Neural cell (in vitro differentiated cells): Measurements from ENCODE around the gene ACTR6. TPM values are rescaled to one million over a fixed set of nuclear protein-coding genes. Genes with fewer than 3 reads are reported as not detected.

Experiments used
- H2AFZ ChIP-seq: fragments of 200-600, 300-800 bp; sonication (generic), shearing (Covaris generic); 2 replicates; pipeline ENCODE4 v1.6.0; 2014; ENCODE audit warnings: low read depth, mild to moderate bottlenecking, antibody characterized with exemption, low read length, moderate library complexity
- H3F3A ChIP-seq: fragments of 200-600 bp; shearing (Covaris generic); 2 replicates; pipeline ENCODE4 v1.6.1; 2016; ENCODE audit warnings: mild to moderate bottlenecking, moderate library complexity, mixed read lengths, antibody characterized with exemption, low read length; ENCODE audit not compliant: insufficient read depth, poor library complexity, severe bottlenecking
- H3K27ac ChIP-seq: fragments of 200-600, 300-800 bp; sonication (generic), shearing (Covaris generic); 2 replicates; pipeline ENCODE4 v1.5.1; 2014; ENCODE audit warnings: mild to moderate bottlenecking, low read length, moderate library complexity
- H3K27me3 ChIP-seq: fragments of 300-800, 200-600 bp; sonication (generic), shearing (Covaris generic); 2 replicates; pipeline ENCODE4 v1.6.0; 2014; ENCODE audit warnings: mild to moderate bottlenecking, low read depth, low read length, moderate library complexity; ENCODE audit not compliant: insufficient read depth
- H3K36me3 ChIP-seq: fragments of 300-800, 200-600 bp; sonication (generic), shearing (Covaris generic); 2 replicates; pipeline ENCODE4 v1.5.1; 2014; ENCODE audit warnings: mild to moderate bottlenecking, antibody characterized with exemption, low read length, moderate library complexity; ENCODE audit not compliant: insufficient read depth
- H3K4me2 ChIP-seq: fragments of 300-800, 200-600 bp; sonication (generic), shearing (Covaris generic); 2 replicates; pipeline ENCODE4 v1.6.0; 2014; ENCODE audit warnings: mild to moderate bottlenecking, low read length
- H3K4me3 ChIP-seq: fragments of 300-800, 200-600 bp; sonication (generic), shearing (Covaris generic); 2 replicates; pipeline ENCODE4 v1.5.1; 2014; ENCODE audit warnings: mild to moderate bottlenecking, low read length, moderate library complexity
- H3K79me2 ChIP-seq: fragments of 200-600 bp; shearing (Covaris generic); replicated peaks from 2 replicates; pipeline ENCODE4 v1.6.0; 2014; ENCODE audit warnings: mild to moderate bottlenecking, low read length, moderate library complexity; ENCODE audit not compliant: insufficient read depth
- H3K9ac ChIP-seq: fragments of 300-800, 200-600 bp; sonication (generic), shearing (Covaris generic); 2 replicates; pipeline ENCODE4 v1.6.1; 2016; ENCODE audit warnings: mild to moderate bottlenecking, low read length, mixed read lengths
- H3K9me2 ChIP-seq: fragments of 200-600 bp; shearing (Covaris generic); 2 replicates; pipeline ENCODE4 v1.6.1; 2016; ENCODE audit warnings: mild to moderate bottlenecking, low read length, mixed read lengths; ENCODE audit not compliant: insufficient read depth
- H3K9me3 ChIP-seq: fragments of 200-600, 300-800 bp; sonication (generic), shearing (Covaris generic); 2 replicates; pipeline ENCODE4 v1.6.1; 2016; ENCODE audit warnings: mild to moderate bottlenecking, mixed run types, low read length, moderate library complexity, mixed read lengths
- H4K20me1 ChIP-seq: fragments of 200-600 bp; shearing (Covaris generic); 2 replicates; pipeline ENCODE4 v1.6.1; 2016; ENCODE audit warnings: mild to moderate bottlenecking, mixed run types; ENCODE audit not compliant: insufficient read depth
- EP300 ChIP-seq: fragments of 450-650 bp; conservative IDR thresholded peaks from 2 replicates; pipeline ENCODE4 v1.6.1; 2014; ENCODE audit warnings: antibody characterized with exemption, mild to moderate bottlenecking, moderate library complexity; ENCODE audit not compliant: poor library complexity, severe bottlenecking
- POLR2AphosphoS5 ChIP-seq: IDR thresholded peaks from 2 replicates; pipeline ENCODE4 v1.6.1; 2012
- RAD21 ChIP-seq: fragments of 450-650 bp; conservative IDR thresholded peaks from 2 replicates; pipeline ENCODE4 v1.6.1; 2014; ENCODE audit warnings: antibody characterized with exemption, mild to moderate bottlenecking, moderate library complexity
- SMC3 ChIP-seq: fragments of 450-650 bp; conservative IDR thresholded peaks from 2 replicates; pipeline ENCODE4 v1.6.1; 2014; ENCODE audit warnings: antibody characterized with exemption, mild to moderate bottlenecking, moderate library complexity; ENCODE audit not compliant: poor library complexity
- polyA plus RNA-seq: library from polyadenylated mRNA; depleted of rRNA; stranded (reverse); fragments of >200 nt; gene quantifications from 2 replicates; pipeline ENCODE4 v1.2.3, GENCODE V29; 2014
- TF ChIP-seq, protein P1 (sequence below): IDR thresholded peaks from 2 replicates; pipeline ENCODE4 v1.6.1; 2012; ENCODE audit warnings: borderline replicate concordance
- TF ChIP-seq, protein P2 (sequence below): fragments of 450-650 bp; IDR thresholded peaks from 2 replicates; pipeline ENCODE4 v1.5.1; 2014; ENCODE audit warnings: antibody characterized with exemption, mild to moderate bottlenecking, moderate library complexity; ENCODE audit not compliant: poor library complexity, severe bottlenecking

Gene ACTR6
- polyA plus RNA-seq, 1 donor from 2014 or later: 128 TPM

DNA sequence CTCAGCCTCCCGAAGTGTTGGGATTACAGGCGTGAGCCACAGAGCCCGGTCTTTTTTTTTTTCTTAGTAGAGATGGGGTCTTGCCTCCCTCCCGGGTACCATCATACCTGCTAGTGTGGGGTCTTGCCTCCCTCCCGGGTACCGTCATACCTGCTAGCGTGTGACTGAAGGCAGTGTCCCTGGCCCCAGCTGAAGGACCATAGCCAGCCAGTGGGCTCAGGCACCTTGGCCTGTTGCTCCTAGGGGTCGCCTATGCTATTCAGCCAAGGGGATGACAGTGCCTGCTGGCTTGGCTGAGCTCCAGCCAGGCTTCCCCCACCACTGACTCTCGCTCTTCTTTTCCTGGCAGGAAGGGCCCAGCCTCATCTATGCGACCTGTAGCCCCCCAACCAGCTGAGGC, 47.5 kb upstream of the ACTR6 start:
- no peak overlapping the region for H3K4me3 ChIP-seq
- no peaks in the 10 kb centered on the region for H4K20me1 ChIP-seq
- no peak overlapping the region for H3K9ac ChIP-seq
- H3K4me2 ChIP-seq: no peak overlapping the region
- H3K9me2 ChIP-seq: no peaks in the 10 kb centered on the region
- H3K79me2 ChIP-seq: no peaks in the 10 kb centered on the region
- no peaks in the 10 kb centered on the region for H3K27me3 ChIP-seq
- no peaks in the 10 kb centered on the region for H3F3A ChIP-seq
- no peaks in the 10 kb centered on the region for H3K36me3 ChIP-seq
- no peak for TF ChIP-seq RAD21
- no peak for TF ChIP-seq EP300
- TF ChIP-seq, protein P1, sequence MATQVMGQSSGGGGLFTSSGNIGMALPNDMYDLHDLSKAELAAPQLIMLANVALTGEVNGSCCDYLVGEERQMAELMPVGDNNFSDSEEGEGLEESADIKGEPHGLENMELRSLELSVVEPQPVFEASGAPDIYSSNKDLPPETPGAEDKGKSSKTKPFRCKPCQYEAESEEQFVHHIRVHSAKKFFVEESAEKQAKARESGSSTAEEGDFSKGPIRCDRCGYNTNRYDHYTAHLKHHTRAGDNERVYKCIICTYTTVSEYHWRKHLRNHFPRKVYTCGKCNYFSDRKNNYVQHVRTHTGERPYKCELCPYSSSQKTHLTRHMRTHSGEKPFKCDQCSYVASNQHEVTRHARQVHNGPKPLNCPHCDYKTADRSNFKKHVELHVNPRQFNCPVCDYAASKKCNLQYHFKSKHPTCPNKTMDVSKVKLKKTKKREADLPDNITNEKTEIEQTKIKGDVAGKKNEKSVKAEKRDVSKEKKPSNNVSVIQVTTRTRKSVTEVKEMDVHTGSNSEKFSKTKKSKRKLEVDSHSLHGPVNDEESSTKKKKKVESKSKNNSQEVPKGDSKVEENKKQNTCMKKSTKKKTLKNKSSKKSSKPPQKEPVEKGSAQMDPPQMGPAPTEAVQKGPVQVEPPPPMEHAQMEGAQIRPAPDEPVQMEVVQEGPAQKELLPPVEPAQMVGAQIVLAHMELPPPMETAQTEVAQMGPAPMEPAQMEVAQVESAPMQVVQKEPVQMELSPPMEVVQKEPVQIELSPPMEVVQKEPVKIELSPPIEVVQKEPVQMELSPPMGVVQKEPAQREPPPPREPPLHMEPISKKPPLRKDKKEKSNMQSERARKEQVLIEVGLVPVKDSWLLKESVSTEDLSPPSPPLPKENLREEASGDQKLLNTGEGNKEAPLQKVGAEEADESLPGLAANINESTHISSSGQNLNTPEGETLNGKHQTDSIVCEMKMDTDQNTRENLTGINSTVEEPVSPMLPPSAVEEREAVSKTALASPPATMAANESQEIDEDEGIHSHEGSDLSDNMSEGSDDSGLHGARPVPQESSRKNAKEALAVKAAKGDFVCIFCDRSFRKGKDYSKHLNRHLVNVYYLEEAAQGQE: no peak
- H2AFZ ChIP-seq: no peak overlapping the region
- no peaks in the 10 kb centered on the region for H3K9me3 ChIP-seq
- no peak overlapping the region for H3K27ac ChIP-seq

DNA sequence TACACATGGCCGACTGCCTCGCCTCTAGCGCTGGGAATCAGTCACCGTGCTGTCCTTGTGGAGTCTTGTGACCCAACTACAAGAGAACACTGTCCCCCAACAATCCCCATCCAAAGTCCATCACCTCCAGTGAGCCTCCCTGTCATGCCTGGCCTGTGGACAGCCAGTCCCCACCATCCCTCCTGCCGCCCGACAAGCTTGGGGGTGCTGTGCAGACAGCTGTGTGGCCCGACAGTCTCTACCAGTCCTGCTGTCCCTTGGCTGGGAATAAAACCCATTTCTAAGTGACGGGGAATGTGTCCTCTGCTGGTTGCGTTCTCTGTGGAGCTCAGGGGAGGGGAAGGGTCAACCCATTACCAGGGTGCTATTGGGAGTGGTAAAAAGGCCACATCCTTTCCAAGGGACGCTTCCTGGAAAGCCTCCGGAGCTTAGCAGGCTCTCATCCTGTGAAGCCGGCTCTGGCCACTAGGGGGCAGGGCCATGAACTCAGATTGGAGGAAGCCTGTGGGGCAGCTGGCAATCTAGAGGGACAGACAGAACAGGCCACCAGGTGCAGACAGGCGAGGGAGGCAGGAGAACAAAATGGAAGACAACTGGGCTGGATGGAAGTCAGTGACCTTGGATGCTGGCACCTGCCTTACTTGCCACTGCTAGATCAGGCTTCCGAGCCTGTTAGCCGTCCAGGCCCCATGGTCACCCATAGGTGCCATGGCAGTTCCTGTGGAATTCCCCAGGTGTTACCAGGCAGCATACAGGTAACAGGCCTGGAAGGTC, 46.0 kb upstream of the ACTR6 start:
- no peak for TF ChIP-seq POLR2AphosphoS5
- TF ChIP-seq SMC3: no peak
- TF ChIP-seq, protein P1: no peak
- TF ChIP-seq, protein P2, sequence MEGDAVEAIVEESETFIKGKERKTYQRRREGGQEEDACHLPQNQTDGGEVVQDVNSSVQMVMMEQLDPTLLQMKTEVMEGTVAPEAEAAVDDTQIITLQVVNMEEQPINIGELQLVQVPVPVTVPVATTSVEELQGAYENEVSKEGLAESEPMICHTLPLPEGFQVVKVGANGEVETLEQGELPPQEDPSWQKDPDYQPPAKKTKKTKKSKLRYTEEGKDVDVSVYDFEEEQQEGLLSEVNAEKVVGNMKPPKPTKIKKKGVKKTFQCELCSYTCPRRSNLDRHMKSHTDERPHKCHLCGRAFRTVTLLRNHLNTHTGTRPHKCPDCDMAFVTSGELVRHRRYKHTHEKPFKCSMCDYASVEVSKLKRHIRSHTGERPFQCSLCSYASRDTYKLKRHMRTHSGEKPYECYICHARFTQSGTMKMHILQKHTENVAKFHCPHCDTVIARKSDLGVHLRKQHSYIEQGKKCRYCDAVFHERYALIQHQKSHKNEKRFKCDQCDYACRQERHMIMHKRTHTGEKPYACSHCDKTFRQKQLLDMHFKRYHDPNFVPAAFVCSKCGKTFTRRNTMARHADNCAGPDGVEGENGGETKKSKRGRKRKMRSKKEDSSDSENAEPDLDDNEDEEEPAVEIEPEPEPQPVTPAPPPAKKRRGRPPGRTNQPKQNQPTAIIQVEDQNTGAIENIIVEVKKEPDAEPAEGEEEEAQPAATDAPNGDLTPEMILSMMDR: peak; percentile 46
- Histone ChIP-seq H4K20me1 (no peaks in the 10 kb centered on the region), H3F3A (no peaks in the 10 kb centered on the region), H3K4me3 (no peak overlapping the region), H3K27ac (no peak overlapping the region), H3K79me2 (no peaks in the 10 kb centered on the region), H3K9me2 (no peaks in the 10 kb centered on the region), H3K9ac (no peak overlapping the region), H3K36me3 (no peaks in the 10 kb centered on the region), H3K4me2 (no peak overlapping the region), H3K27me3 (no peaks in the 10 kb centered on the region), H2AFZ (no peak overlapping the region), H3K9me3 (no peaks in the 10 kb centered on the region)
